CD8-positive, alpha-beta memory T cell (primary cell): ENCODE measurements around the gene FRY. TPM values are rescaled to one million over a fixed set of nuclear protein-coding genes. Genes with fewer than 3 reads are reported as not detected.
"Not testable (repeated sequence)": the region's sequence is repeated elsewhere in the genome, so short reads cannot be mapped to it uniquely, and the experiment has no call there.

Experiments used
- CTCF ChIA-PET: fragments of 350-600 bp; sonication (Branson Sonifier 250); formaldehyde crosslinking; loops from one replicate; lab custom pipeline; 2021; ENCODE audit warnings: antibody characterized with exemption; lab: Charles Lee
- POLR2A ChIA-PET: fragments of 350-600 bp; sonication (Branson Sonifier 250); formaldehyde crosslinking; loops from one replicate; lab custom pipeline; 2021; ENCODE audit warnings: antibody characterized with exemption; lab: Charles Lee
- DNase-seq, 5 donors: peaks; one replicate each; pipeline versions ENCODE4 v3.0.0 to v3.0.0-alpha.2; 2020 to 2022; ENCODE audit warnings: mixed read lengths in 1 of 5
- H3K27ac ChIP-seq: one replicate; pipeline ENCODE4 v1.7.0; 2013; ENCODE audit warnings: low read depth, mild to moderate bottlenecking, low read length, moderate library complexity
- H3K27me3 ChIP-seq: 2 replicates; pipeline ENCODE4 v1.7.0; 2013; ENCODE audit warnings: low read length, mild to moderate bottlenecking; ENCODE audit not compliant: insufficient read depth, poor library complexity, severe bottlenecking
- H3K36me3 ChIP-seq: 2 replicates; pipeline ENCODE4 v1.7.0; 2013; ENCODE audit warnings: mild to moderate bottlenecking, low read length, moderate library complexity; ENCODE audit not compliant: insufficient read depth
- H3K4me1 ChIP-seq: 2 replicates; pipeline ENCODE4 v1.7.0; 2013; ENCODE audit warnings: mild to moderate bottlenecking, low read length, moderate library complexity; ENCODE audit not compliant: insufficient read depth
- H3K4me3 ChIP-seq: 2 replicates; pipeline ENCODE4 v1.7.0; 2013; ENCODE audit warnings: mild to moderate bottlenecking, low read length
- H3K9me3 ChIP-seq: 2 replicates; pipeline ENCODE4 v1.7.0; 2013; ENCODE audit warnings: mild to moderate bottlenecking, low read length
- H3K27ac Mint-ChIP-seq, 8 donors: one replicate each; pipeline ENCODE4 v1.8.0; 2020 to 2021; ENCODE audit warnings: mixed read lengths in 8 of 8, mild to moderate bottlenecking in 6 of 8, inconsistent platforms in 3 of 8, moderate library complexity in 3 of 8
- H3K27me3 Mint-ChIP-seq, 2 donors: one replicate each; pipeline ENCODE4 v1.8.0; 2020 to 2021; ENCODE audit warnings: mixed read lengths in 2 of 2, mild to moderate bottlenecking in 1 of 2, moderate library complexity in 1 of 2
- H3K36me3 Mint-ChIP-seq, 3 donors: one replicate each; pipeline ENCODE4 v1.8.0; 2020 to 2021; ENCODE audit warnings: mixed read lengths in 3 of 3, inconsistent platforms in 1 of 3, mild to moderate bottlenecking in 1 of 3
- H3K4me1 Mint-ChIP-seq, 3 donors: one replicate each; pipeline ENCODE4 v1.8.0; 2020 to 2021; ENCODE audit warnings: mixed read lengths in 3 of 3, inconsistent platforms in 1 of 3, mild to moderate bottlenecking in 1 of 3
- H3K4me3 Mint-ChIP-seq, 7 donors: one replicate each; pipeline ENCODE4 v1.8.0; 2020 to 2021; ENCODE audit warnings: mixed read lengths in 7 of 7, mild to moderate bottlenecking in 6 of 7, moderate library complexity in 4 of 7, inconsistent platforms in 2 of 7
- H3K9me3 Mint-ChIP-seq, 5 donors: one replicate each; pipeline ENCODE4 v1.8.0; 2020 to 2022; ENCODE audit warnings: mixed read lengths in 5 of 5, mild to moderate bottlenecking in 3 of 5, moderate library complexity in 2 of 5, inconsistent platforms in 1 of 5
- polyA plus RNA-seq: library from polyadenylated mRNA; unstranded; fragments of 300-500 nt; fragmentation: Illumina TruSeq; gene quantifications from one replicate; pipeline ENCODE4 v1.2.3, GENCODE V29; 2021
- total RNA-seq, 2 experiments: library from RNA; stranded (reverse); gene quantifications; one replicate each; pipeline ENCODE4 v1.2.3, GENCODE V29; 2021

FRY gene
- total and polyA plus RNA-seq, 3 experiments from 2014 or later: 0.53 to 1.5 (median 0.72) TPM

DNA sequence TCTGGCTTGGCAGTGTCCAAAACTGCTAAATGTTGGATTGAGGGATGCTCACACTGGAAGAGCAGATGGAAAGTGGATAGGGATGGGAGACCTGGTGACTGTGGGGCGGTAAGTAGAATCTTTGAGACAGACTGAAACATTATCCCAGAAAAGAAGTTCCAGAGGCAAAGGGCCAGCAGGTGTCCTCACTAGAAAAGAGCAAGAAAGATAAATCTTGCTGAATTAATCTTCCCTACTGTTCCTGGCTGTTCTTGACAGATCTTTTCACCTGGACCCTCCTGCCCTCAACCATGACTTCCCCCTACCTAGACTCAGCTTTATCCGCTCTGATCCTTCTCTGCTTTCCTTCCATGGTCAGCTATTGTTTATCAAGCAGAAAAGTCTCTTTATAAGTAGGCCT, 35.0 kb upstream of the FRY start:
- Mint-ChIP-seq H3K27ac (no peak overlapping the region), H3K4me3 (no peak overlapping the region), H3K27me3 (no peaks in the 10 kb centered on the region), H3K36me3 (no peaks in the 10 kb centered on the region), H3K4me1 (no peaks in the 10 kb centered on the region), H3K9me3 (peaks cover 0 to 2% (median 0%) of the 10 kb centered on the region in 5 donors)
- ChIA-PET POLR2A (no interaction called here), CTCF (interaction anchor here (1.2 kb wide), 1 partner anchor 86 kb away, joined by 3 read pairs; no protein-coding TSS in a partner anchor)
- Histone ChIP-seq H3K36me3 (no peaks in the 10 kb centered on the region), H3K4me3 (no peak overlapping the region), H3K27me3 (no peaks in the 10 kb centered on the region), H3K9me3 (no peaks in the 10 kb centered on the region), H3K27ac (no peak overlapping the region), H3K4me1 (no peaks in the 10 kb centered on the region)
- DNase-seq: no peak

DNA sequence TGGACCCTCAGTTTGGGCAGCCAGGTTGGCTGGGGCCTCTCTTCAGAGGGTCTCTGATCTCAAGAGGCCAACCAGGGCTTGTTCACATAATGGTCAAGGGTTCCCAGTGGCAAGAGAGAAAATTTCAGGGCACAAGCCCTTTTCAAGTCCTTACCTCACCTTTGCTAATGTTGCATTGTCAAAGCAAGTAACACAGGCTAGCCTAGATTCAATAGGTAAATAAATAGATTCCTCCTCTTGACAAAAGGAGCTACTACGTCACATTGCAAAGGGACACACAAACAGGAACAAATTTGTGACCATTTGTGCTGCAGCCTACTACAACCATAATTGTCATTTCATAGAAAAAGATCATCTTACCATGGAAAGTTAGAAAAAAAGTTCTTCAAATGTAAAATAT, 33.9 kb upstream of the FRY start:
- H3K27ac ChIP-seq: no peak overlapping the region
- H3K27me3 ChIP-seq: no peaks in the 10 kb centered on the region
- peaks cover 0 to 2% (median 0%) of the 10 kb centered on the region in 5 donors for H3K9me3 Mint-ChIP-seq
- no peaks in the 10 kb centered on the region for H3K36me3 Mint-ChIP-seq
- no peak overlapping the region for H3K27ac Mint-ChIP-seq
- no peak for DNase-seq
- no peaks in the 10 kb centered on the region for H3K4me1 Mint-ChIP-seq
- no peak overlapping the region for H3K4me3 Mint-ChIP-seq
- ChIA-PET CTCF (interaction anchor here (1.2 kb wide), 1 partner anchor 87 kb away, joined by 3 read pairs; no protein-coding TSS in a partner anchor), POLR2A (no interaction called here)
- H3K27me3 Mint-ChIP-seq: no peaks in the 10 kb centered on the region
- no peaks in the 10 kb centered on the region for H3K36me3 ChIP-seq
- no peaks in the 10 kb centered on the region for H3K4me1 ChIP-seq
- H3K4me3 ChIP-seq: no peak overlapping the region
- no peaks in the 10 kb centered on the region for H3K9me3 ChIP-seq

DNA sequence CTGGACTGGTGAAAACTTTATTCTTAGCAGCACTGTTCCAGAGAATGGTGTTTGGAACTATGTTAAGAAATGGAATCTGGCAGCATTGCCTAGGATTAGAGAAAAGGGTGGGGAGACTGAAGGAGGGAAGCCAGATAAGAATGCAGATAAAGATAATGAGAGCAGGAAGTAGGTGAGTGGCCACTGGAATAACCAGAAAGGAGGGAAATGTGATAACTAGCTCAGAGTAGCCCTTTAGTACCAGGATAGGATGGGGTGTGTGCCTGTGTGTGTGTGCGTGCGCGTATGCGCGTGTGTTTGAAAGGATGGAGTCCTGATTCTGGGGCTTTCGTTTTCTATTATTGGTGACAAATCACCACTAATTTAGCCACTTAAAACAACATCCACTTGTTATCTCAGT, 33.4 kb upstream of the FRY start:
- Histone ChIP-seq H3K36me3 (no peaks in the 10 kb centered on the region), H3K4me3 (no peak overlapping the region), H3K27ac (no peak overlapping the region), H3K9me3 (no peaks in the 10 kb centered on the region), H3K27me3 (no peaks in the 10 kb centered on the region), H3K4me1 (no peaks in the 10 kb centered on the region)
- no peaks in the 10 kb centered on the region for H3K36me3 Mint-ChIP-seq
- no peak for DNase-seq
- ChIA-PET POLR2A (no interaction called here), CTCF (no interaction called here)
- peaks cover 0 to 2% of the 10 kb centered on the region in 2 donors for H3K27me3 Mint-ChIP-seq
- peak overlapping the region in 1 of 8 donors; percentile 29 for H3K27ac Mint-ChIP-seq
- no peak overlapping the region for H3K4me3 Mint-ChIP-seq
- no peaks in the 10 kb centered on the region for H3K4me1 Mint-ChIP-seq
- peaks cover 0 to 2% (median 0%) of the 10 kb centered on the region in 5 donors for H3K9me3 Mint-ChIP-seq

DNA sequence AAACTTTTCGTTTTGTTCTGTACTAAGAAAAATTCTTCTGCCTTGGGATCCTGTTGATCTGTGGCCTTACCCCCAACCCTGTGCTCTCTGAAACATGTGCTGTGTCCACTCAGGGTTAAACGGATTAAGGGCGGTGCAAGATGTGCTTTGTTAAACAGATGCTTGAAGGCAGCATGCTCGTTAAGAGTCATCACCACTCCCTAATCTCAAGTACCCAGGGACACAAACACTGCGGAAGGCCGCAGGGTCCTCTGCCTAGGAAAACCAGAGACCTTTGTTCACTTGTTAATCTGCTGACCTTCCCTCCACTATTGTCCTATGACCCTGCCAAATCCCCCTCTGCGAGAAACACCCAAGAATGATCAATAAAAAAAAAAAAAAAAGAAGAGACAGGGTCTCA, 30.8 kb upstream of the FRY start:
- H3K4me3 ChIP-seq, H3K4me3 Mint-ChIP-seq, H3K27ac Mint-ChIP-seq, H3K4me1 ChIP-seq, CTCF ChIA-PET, H3K9me3 ChIP-seq, DNase-seq, POLR2A ChIA-PET, H3K27ac ChIP-seq, H3K9me3 Mint-ChIP-seq, H3K36me3 ChIP-seq, H3K27me3 Mint-ChIP-seq, H3K27me3 ChIP-seq, H3K36me3 Mint-ChIP-seq, H3K4me1 Mint-ChIP-seq: not testable (repeated sequence)

DNA sequence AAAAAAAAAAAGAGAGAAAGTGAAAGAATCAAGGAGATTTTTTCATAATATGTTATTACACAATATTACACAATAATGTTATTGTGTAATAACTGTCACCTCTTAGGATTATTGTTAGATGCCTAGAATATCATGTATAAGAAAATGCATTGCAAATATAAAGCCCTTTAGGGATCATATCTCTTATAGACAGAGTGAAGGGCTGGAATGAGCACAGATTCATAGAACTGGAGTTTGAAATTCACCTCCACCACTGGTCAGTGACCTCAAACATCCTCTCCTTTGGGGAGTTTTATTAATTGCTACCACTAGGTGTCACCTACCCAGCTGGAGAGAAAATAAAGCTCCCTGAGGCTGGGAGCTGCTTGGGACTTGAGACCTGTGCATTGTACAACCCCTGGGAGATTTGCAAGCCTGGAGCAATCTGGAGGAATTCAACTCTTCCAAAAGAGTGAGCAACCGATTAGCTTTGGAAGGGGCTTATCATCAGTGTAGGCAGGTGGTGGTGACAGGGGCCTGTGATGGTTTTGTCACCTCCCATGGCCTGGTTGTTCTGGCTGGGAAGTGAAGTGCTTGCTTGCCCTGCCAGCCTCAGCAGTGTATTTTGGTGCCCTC, 30.3 kb upstream of the FRY start:
- Mint-ChIP-seq H3K27me3 (peaks cover 2 to 3% of the 10 kb centered on the region in 2 donors), H3K4me1 (no peaks in the 10 kb centered on the region), H3K9me3 (peaks cover 0 to 2% (median 0%) of the 10 kb centered on the region in 5 donors), H3K4me3 (no peak overlapping the region), H3K27ac (no peak overlapping the region), H3K36me3 (no peaks in the 10 kb centered on the region)
- no peak overlapping the region for H3K4me3 ChIP-seq
- no peaks in the 10 kb centered on the region for H3K9me3 ChIP-seq
- H3K4me1 ChIP-seq: no peaks in the 10 kb centered on the region
- ChIA-PET POLR2A (no interaction called here), CTCF (no interaction called here)
- no peak overlapping the region for H3K27ac ChIP-seq
- no peak for DNase-seq
- H3K36me3 ChIP-seq: no peaks in the 10 kb centered on the region
- no peaks in the 10 kb centered on the region for H3K27me3 ChIP-seq

DNA sequence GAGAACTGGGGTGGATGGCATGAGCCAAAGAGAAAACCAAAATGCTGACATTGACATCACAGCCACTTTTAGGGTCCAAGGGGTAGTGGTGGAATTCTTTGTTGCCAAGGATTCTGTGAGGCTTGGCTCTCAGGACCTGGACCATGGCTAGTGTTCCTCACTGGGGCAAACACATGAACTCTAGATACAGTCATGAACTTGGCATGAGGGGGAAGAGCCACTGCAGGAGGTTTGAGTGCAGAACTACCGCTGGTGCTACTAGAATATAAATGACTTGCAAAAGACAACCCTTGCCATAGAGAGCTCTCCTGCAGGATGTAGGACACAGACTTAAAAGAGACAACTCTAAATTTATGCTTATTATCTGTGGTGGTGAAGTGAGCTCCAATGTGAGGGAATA, 29.8 kb upstream of the FRY start:
- H3K36me3 ChIP-seq: no peaks in the 10 kb centered on the region
- no peaks in the 10 kb centered on the region for H3K27me3 ChIP-seq
- ChIA-PET CTCF (no interaction called here), POLR2A (no interaction called here)
- Mint-ChIP-seq H3K9me3 (peaks cover 0 to 2% (median 0%) of the 10 kb centered on the region in 5 donors), H3K4me1 (no peaks in the 10 kb centered on the region), H3K4me3 (no peak overlapping the region), H3K36me3 (no peaks in the 10 kb centered on the region), H3K27ac (no peak overlapping the region), H3K27me3 (peaks cover 2 to 3% of the 10 kb centered on the region in 2 donors)
- no peak overlapping the region for H3K4me3 ChIP-seq
- no peak for DNase-seq
- H3K9me3 ChIP-seq: no peaks in the 10 kb centered on the region
- H3K4me1 ChIP-seq: no peaks in the 10 kb centered on the region
- no peak overlapping the region for H3K27ac ChIP-seq

DNA sequence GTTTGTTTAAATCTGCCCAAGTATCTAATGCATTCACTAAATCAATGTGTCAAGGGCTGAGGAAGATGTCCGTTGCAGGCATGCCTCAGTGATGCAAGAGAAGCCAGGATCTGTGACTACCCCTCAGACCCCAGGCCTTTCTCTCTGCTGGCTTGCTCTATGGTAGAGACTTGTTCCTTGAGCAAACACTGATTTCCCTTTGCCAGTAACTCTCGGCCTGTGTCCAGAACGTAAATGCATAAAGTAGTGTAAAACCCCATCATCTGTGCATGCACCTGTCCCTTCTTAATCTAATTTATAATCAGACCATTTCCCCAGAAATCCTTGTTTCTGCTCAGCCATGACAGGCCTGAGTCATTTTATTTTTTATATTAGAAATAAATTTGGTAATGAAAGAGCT, 28.7 kb upstream of the FRY start:
- H3K9me3 ChIP-seq: no peaks in the 10 kb centered on the region
- no peak overlapping the region for H3K27ac ChIP-seq
- Mint-ChIP-seq H3K9me3 (peaks cover 0 to 4% (median 0%) of the 10 kb centered on the region in 5 donors), H3K36me3 (no peaks in the 10 kb centered on the region), H3K27ac (no peak overlapping the region), H3K4me1 (no peaks in the 10 kb centered on the region), H3K27me3 (peaks cover 2 to 3% of the 10 kb centered on the region in 2 donors), H3K4me3 (no peak overlapping the region)
- no peaks in the 10 kb centered on the region for H3K27me3 ChIP-seq
- no peak overlapping the region for H3K4me3 ChIP-seq
- no peaks in the 10 kb centered on the region for H3K4me1 ChIP-seq
- no peaks in the 10 kb centered on the region for H3K36me3 ChIP-seq
- CTCF ChIA-PET: no interaction called here
- POLR2A ChIA-PET: no interaction called here
- DNase-seq: no peak

DNA sequence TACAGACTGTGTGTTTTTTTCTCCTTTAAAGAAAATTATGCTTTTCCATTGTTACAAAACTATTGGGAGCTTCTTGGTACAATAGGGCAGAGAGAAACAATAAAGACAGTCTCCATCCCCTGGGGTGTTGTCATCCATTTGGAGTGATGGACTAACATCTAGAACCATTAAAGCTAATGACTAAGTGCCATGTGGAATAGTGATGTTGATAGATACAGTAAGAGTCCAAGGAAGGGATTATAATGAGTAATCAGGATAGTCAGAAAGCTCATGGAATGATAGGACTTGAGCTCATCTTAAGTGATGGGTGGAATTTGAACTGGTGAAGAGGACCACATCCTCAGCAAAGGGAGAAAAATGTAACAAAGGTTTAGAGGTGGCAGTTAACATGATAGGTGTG, 24.1 kb upstream of the FRY start:
- H3K4me3 Mint-ChIP-seq: no peak overlapping the region
- no peaks in the 10 kb centered on the region for H3K27me3 ChIP-seq
- H3K4me1 Mint-ChIP-seq: no peaks in the 10 kb centered on the region
- H3K9me3 ChIP-seq: no peaks in the 10 kb centered on the region
- DNase-seq: no peak
- H3K27ac Mint-ChIP-seq: no peak overlapping the region
- H3K4me3 ChIP-seq: no peak overlapping the region
- CTCF ChIA-PET: no interaction called here
- no peaks in the 10 kb centered on the region for H3K36me3 ChIP-seq
- peaks cover 0 to 2% (median 0%) of the 10 kb centered on the region in 5 donors for H3K9me3 Mint-ChIP-seq
- H3K4me1 ChIP-seq: no peaks in the 10 kb centered on the region
- H3K27ac ChIP-seq: no peak overlapping the region
- peaks cover 2 to 7% of the 10 kb centered on the region in 2 donors for H3K27me3 Mint-ChIP-seq
- POLR2A ChIA-PET: no interaction called here
- no peaks in the 10 kb centered on the region for H3K36me3 Mint-ChIP-seq
